ENCODE data around the gene SMARCD1. TPM values are rescaled to one million over a fixed set of nuclear protein-coding genes. Genes with fewer than 3 reads are reported as not detected.

Gene SMARCD1
- 10 to 100 TPM; 37.6 to 59.1 (median 44.2) TPM for total RNA-seq (2021; fragmentation: NEBNext Ultra II Directional; extraction: Animal tissue kit (Norgen Biotek cat#: 25700))
- long read RNA-seq, partial matches to known transcripts = 3 of 4 reads
- long read RNA-seq, other reads (novel, unspliced or antisense) = 0 of 4 reads

DNA sequence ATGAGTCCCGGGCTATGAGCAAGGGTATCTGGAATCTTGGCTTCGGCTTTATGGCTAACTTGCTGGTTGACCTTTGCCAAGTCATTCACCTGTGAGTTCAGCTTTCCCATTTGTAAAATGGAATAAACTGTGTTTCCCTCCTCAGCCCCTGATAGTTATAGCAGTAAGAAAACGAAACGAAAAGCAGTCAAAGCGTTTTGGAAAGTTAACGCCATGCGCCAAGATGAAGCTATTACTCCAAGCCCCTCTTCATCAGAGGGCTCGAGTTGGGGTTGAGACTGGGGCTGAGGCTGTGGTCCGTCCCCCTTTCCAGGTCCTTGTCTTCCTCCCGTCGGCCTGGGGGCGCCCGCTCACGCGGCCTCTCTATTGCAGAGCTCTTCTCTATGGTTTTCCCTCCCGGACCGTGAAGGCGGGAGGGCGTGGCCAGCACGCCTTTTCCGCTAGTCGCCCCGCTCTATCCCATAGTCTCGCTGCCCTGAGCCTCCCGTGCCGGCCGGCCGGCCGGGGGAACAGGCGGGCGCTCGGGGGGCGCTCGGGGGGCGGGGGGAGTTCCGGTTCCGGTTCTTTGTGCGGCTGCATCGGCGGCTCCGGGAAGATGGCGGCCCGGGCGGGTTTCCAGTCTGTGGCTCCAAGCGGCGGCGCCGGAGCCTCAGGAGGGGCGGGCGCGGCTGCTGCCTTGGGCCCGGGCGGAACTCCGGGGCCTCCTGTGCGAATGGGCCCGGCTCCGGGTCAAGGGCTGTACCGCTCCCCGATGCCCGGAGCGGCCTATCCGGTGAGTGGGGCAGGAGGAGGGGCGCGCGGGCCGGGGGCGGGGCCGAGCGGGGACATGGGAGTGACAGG, at the start of gene SMARCD1:
Gene SMARCD1, plus strand, starts transcription at position 568 of the 840 bp plus-strand sequence. Its CDS starts 28 bp downstream, at position 596.
- H3K9me3 Mint-ChIP-seq = no peaks in the 10 kb centered on the region
- DNase-seq = peak; percentile 83
- H3K27me3 Mint-ChIP-seq (ENCODE audit: insufficient read depth) = no peaks in the 10 kb centered on the region; the same call in 1 of the 2 replicates
- peaks cover 49% of the 10 kb centered on the region for H3K4me1 Mint-ChIP-seq (ENCODE audit: low read depth)
- H3K27ac Mint-ChIP-seq = peak within 1 kb of the TSS; percentile 95
- TF ChIP-seq, protein P1, sequence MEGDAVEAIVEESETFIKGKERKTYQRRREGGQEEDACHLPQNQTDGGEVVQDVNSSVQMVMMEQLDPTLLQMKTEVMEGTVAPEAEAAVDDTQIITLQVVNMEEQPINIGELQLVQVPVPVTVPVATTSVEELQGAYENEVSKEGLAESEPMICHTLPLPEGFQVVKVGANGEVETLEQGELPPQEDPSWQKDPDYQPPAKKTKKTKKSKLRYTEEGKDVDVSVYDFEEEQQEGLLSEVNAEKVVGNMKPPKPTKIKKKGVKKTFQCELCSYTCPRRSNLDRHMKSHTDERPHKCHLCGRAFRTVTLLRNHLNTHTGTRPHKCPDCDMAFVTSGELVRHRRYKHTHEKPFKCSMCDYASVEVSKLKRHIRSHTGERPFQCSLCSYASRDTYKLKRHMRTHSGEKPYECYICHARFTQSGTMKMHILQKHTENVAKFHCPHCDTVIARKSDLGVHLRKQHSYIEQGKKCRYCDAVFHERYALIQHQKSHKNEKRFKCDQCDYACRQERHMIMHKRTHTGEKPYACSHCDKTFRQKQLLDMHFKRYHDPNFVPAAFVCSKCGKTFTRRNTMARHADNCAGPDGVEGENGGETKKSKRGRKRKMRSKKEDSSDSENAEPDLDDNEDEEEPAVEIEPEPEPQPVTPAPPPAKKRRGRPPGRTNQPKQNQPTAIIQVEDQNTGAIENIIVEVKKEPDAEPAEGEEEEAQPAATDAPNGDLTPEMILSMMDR (IDR thresholded peaks at IDR 0.05) = peak; percentile 53
- peak within 1 kb of the TSS; percentile 92 for H3K4me3 Mint-ChIP-seq
- H3K36me3 Mint-ChIP-seq (ENCODE audit: low read depth) = peaks cover 15% of the 10 kb centered on the region

DNA sequence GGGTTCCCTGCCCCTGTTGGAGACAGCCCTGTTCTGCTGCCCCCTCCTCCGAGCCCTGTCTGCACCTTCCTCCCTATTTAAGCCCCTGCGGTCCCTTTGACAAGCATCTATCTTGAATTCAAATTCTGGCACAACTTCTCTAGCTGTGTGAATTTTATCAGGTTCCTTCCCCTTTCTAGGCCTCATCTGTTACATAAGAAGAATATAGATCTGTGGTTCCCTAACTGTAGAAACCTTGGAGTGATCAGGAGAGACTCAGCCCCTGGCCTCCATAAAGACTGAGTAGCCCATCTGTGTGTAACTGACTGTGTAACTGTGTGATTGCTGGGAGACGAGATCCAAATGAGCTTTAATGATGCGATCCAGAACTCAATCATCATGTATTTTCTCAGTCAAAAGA, 46.8 kb upstream of the SMARCD1 start:
- H3K27me3 Mint-ChIP-seq (ENCODE audit: insufficient read depth) = peaks cover 23% of the 10 kb centered on the region
- peaks cover 8% of the 10 kb centered on the region; the same call in 1 of the 2 replicates for H3K4me1 Mint-ChIP-seq (ENCODE audit: low read depth)
- no peak for DNase-seq
- H3K27ac Mint-ChIP-seq = no peak overlapping the region
- no peak overlapping the region for H3K4me3 Mint-ChIP-seq
- H3K36me3 Mint-ChIP-seq (ENCODE audit: low read depth) = no peaks in the 10 kb centered on the region
- TF ChIP-seq, protein P1 (IDR thresholded peaks at IDR 0.05) = no peak
- no peaks in the 10 kb centered on the region for H3K9me3 Mint-ChIP-seq

DNA sequence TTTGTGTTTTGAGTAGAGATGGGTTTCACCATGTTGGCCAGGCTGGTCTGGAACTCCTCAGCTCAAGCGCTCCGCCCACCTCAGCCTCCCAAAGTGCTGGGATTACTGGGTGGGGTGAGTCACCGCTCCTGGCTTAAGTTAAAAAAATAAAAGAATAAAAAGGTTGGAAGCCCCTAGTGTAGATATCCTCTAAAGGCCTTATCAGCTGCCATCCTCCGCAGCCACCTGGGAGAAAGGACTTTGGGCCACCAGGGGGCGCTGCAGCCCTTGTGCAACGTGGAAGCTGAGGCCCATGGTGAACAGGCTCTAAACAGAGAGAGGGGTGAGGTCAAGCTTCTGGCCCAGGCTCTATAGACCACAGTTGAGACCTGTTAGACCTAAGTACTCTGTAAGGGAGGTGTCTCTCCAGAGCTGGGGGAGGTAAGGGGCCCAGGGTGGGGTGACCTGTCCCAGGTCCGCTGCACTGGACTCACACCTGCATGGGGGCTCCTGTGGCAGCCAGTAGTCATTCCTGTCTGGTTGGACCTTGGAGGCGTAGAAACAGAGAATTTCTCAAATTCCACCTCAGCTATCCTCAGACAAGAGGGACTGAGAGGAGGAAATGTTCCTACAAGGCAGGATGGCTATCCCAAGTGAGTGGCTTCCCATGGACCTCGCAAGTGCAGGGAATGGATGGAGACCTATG, 45.8 kb upstream of the SMARCD1 start:
- H3K27ac Mint-ChIP-seq = no peak overlapping the region
- peak; percentile 57 for DNase-seq
- TF ChIP-seq, protein P1 (IDR thresholded peaks at IDR 0.05) = peak; percentile 97
- H3K36me3 Mint-ChIP-seq (ENCODE audit: low read depth) = no peaks in the 10 kb centered on the region
- H3K4me1 Mint-ChIP-seq (ENCODE audit: low read depth) = peaks cover 8% of the 10 kb centered on the region; the same call in 1 of the 2 replicates
- no peak overlapping the region for H3K4me3 Mint-ChIP-seq
- no peaks in the 10 kb centered on the region for H3K9me3 Mint-ChIP-seq
- H3K27me3 Mint-ChIP-seq (ENCODE audit: insufficient read depth) = peaks cover 23% of the 10 kb centered on the region

DNA sequence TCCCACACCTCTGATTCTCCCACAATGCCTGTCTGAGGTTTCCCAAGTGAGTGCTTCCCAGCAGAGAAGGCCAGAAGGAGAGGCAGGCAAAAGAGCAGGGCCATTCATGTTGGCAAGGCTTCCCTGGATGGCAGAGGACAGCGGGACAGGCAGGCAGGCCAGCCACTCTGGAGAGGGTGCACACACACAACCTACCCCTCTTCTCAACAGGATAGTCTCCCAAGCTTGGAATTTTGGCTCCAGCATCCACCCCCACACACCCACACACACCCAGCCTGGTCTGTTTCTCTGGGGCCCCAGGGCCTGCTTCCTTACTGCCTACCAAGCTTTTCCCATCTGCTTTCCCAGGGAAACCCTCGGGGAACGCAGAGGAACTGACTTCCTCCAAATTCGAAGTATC, 44.5 kb upstream of the SMARCD1 start:
- no peak overlapping the region for H3K27ac Mint-ChIP-seq
- no peak for DNase-seq
- H3K4me3 Mint-ChIP-seq = no peak overlapping the region
- peaks cover 26% of the 10 kb centered on the region for H3K27me3 Mint-ChIP-seq (ENCODE audit: insufficient read depth)
- H3K4me1 Mint-ChIP-seq (ENCODE audit: low read depth) = peaks cover 8% of the 10 kb centered on the region; the same call in 1 of the 2 replicates
- no peaks in the 10 kb centered on the region for H3K36me3 Mint-ChIP-seq (ENCODE audit: low read depth)
- TF ChIP-seq, protein P1 (IDR thresholded peaks at IDR 0.05) = no peak
- no peaks in the 10 kb centered on the region for H3K9me3 Mint-ChIP-seq

DNA sequence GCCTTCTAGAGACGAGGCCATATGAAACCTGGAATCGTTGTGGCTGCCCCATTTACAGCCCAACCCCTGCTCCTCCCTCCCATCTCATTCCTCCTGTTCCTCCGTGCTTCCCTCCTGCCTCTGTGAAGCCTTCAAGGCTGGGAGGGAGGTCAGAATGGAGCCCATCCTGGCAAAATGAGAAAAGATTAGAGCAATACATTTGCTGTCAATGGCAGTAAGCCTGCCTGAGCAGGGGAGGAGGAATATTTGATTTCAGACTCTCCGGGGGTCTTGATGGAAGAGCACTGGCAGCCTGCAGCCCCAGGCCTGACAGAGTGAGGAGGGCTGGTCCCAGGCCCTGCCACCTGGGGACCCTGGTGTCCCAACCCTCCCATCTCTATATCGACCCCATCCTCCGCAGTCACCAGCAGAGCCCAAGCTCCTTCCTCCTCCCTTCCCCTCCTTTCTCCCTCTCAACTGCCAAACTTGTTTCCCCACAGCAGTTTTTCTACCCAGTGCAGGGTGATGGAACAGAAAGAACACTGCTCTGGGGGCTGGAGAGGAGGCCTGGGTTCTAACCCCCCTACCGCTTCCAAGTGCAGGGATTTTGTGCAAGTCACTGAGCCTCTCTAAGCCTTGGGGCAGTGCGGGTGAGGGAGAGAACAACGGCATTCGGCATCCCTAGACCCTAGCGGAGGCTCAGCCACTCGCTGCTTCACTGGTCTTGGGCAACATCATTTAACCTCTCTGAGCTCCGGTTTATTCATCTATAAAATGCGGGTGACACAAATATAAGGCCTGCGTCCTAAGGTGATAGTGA, 43.9 kb upstream of the SMARCD1 start:
- H3K4me3 Mint-ChIP-seq = no peak overlapping the region
- H3K36me3 Mint-ChIP-seq (ENCODE audit: low read depth) = no peaks in the 10 kb centered on the region
- peaks cover 23% of the 10 kb centered on the region for H3K27me3 Mint-ChIP-seq (ENCODE audit: insufficient read depth)
- TF ChIP-seq, protein P1 (IDR thresholded peaks at IDR 0.05) = no peak
- H3K9me3 Mint-ChIP-seq = no peaks in the 10 kb centered on the region
- DNase-seq = no peak
- no peak overlapping the region for H3K27ac Mint-ChIP-seq
- H3K4me1 Mint-ChIP-seq (ENCODE audit: low read depth) = peaks cover 8% of the 10 kb centered on the region; the same call in 1 of the 2 replicates
